ENCODE data around the gene TMEM18. TPM values are rescaled to one million over a fixed set of nuclear protein-coding genes. Genes with fewer than 3 reads are reported as not detected.

TMEM18 gene
- total RNA-seq, 4 donors from 2014 or later: 10.8 to 49.7 (median 34.3) TPM

DNA sequence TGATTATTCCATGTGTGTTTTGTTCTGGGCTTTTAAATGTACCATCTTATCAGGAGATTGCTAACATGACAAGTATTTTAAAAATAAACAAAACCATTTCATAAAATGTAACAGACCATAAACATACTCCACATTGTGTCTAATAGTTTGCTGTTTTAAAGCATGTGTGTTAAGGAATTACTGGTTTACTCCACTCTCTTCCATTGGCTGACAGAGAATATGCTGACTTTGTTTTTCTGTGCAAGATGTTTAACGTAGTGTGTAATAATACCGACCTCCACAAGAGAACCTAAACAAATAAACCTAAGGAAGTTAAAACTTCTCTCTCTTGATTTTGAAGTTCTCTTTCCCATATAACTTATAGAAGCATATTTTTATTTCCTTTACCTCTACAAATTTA lies 17.0 kb upstream of the TMEM18 start:
- DNase-seq: no peak
- Histone ChIP-seq H3K4me3 (no peak overlapping the region), H3K4me1 (peaks cover 5 to 22% of the 10 kb centered on the region in 2 donors), H3K27me3 (no peaks in the 10 kb centered on the region), H3K36me3 (peaks cover 0 to under 1% of the 10 kb centered on the region in 2 donors), H3K27ac (peak overlapping the region; percentile 92 to 93), H3K9me3 (no peaks in the 10 kb centered on the region)
- intact Hi-C loops (cut with DNase I; ENCODE audit: low total_unique reads): no loop called here
- TF ChIP-seq POLR2A (IDR thresholded peaks at IDR 0.05): no peak
- TF ChIP-seq, protein P1, sequence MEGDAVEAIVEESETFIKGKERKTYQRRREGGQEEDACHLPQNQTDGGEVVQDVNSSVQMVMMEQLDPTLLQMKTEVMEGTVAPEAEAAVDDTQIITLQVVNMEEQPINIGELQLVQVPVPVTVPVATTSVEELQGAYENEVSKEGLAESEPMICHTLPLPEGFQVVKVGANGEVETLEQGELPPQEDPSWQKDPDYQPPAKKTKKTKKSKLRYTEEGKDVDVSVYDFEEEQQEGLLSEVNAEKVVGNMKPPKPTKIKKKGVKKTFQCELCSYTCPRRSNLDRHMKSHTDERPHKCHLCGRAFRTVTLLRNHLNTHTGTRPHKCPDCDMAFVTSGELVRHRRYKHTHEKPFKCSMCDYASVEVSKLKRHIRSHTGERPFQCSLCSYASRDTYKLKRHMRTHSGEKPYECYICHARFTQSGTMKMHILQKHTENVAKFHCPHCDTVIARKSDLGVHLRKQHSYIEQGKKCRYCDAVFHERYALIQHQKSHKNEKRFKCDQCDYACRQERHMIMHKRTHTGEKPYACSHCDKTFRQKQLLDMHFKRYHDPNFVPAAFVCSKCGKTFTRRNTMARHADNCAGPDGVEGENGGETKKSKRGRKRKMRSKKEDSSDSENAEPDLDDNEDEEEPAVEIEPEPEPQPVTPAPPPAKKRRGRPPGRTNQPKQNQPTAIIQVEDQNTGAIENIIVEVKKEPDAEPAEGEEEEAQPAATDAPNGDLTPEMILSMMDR (IDR thresholded peaks at IDR 0.05): no peak

GRCh38 chr2:693606-694005 lies 16.4 kb upstream of the TMEM18 start:
- Histone ChIP-seq H3K27ac (peak overlapping the region; percentile 92 to 93), H3K4me1 (peaks cover 10 to 27% of the 10 kb centered on the region in 2 donors), H3K27me3 (no peaks in the 10 kb centered on the region), H3K36me3 (no peaks in the 10 kb centered on the region), H3K4me3 (no peak overlapping the region), H3K9me3 (no peaks in the 10 kb centered on the region)
- DNase-seq: no peak
- TF ChIP-seq, protein P1 (IDR thresholded peaks at IDR 0.05): no peak
- no peak for TF ChIP-seq POLR2A (IDR thresholded peaks at IDR 0.05)
- intact Hi-C loops (cut with DNase I; ENCODE audit: low total_unique reads): no loop called here

- DNase-seq: peak; percentile 74 to 86
- intact Hi-C loops (cut with DNase I; ENCODE audit: low total_unique reads): no loop called here
- H3K27ac ChIP-seq: peak overlapping the region; percentile 92 to 93
Observed at GRCh38 chr2:692767-693166, 15.6 kb upstream of the TMEM18 start.

GRCh38 chr2:691821-692761 lies 14.9 kb upstream of the TMEM18 start:
- no peaks in the 10 kb centered on the region for H3K27me3 ChIP-seq
- no peaks in the 10 kb centered on the region for H3K9me3 ChIP-seq
- intact Hi-C loops (cut with DNase I; ENCODE audit: low total_unique reads): no loop called here
- H3K36me3 ChIP-seq: no peaks in the 10 kb centered on the region
- peak in 1 of 2 donors; percentile 53 for DNase-seq
- H3K27ac ChIP-seq: peak overlapping the region; percentile 92 to 93
- TF ChIP-seq, protein P1 (IDR thresholded peaks at IDR 0.05): no peak
- TF ChIP-seq POLR2A (IDR thresholded peaks at IDR 0.05): no peak
- H3K4me1 ChIP-seq: peaks cover 11 to 30% of the 10 kb centered on the region in 2 donors
- no peak overlapping the region for H3K4me3 ChIP-seq

More at GRCh38 chr2:692767-693166, 15.6 kb upstream of the TMEM18 start:
- H3K9me3 ChIP-seq: no peaks in the 10 kb centered on the region
- no peaks in the 10 kb centered on the region for H3K36me3 ChIP-seq
- peaks cover 11 to 30% of the 10 kb centered on the region in 2 donors for H3K4me1 ChIP-seq
- H3K27me3 ChIP-seq: no peaks in the 10 kb centered on the region
- TF ChIP-seq, protein P1 (IDR thresholded peaks at IDR 0.05): no peak
- TF ChIP-seq POLR2A (IDR thresholded peaks at IDR 0.05): no peak
- no peak overlapping the region for H3K4me3 ChIP-seq

GRCh38 chr2:690799-691198 lies 13.6 kb upstream of the TMEM18 start:
- H3K9me3 ChIP-seq: no peaks in the 10 kb centered on the region
- no peaks in the 10 kb centered on the region for H3K27me3 ChIP-seq
- H3K4me3 ChIP-seq: no peak overlapping the region
- DNase-seq: peak in 1 of 2 donors; percentile 45
- no peaks in the 10 kb centered on the region for H3K36me3 ChIP-seq
- H3K27ac ChIP-seq: peak overlapping the region; percentile 92 to 93
- peaks cover 11 to 30% of the 10 kb centered on the region in 2 donors for H3K4me1 ChIP-seq
- no peak for TF ChIP-seq POLR2A (IDR thresholded peaks at IDR 0.05)
- TF ChIP-seq, protein P1 (IDR thresholded peaks at IDR 0.05): peak in 1 of 4 experiments; percentile 3
- intact Hi-C loops (cut with DNase I; ENCODE audit: low total_unique reads): no loop called here
